Stimulated activated CD4-positive, alpha-beta T cell treated with anti-CD3 and anti-CD28 coated beads, Interleukin-15, amount 100 ng/mL, for 48 hours (primary cell): ENCODE results near the gene GGN.
A peak's percentile ranks its signal among the peaks of the same experiment; 100 is the strongest.

ENCODE experiments used
- DNase-seq, 2 donors: peaks; one replicate each; pipeline ENCODE4 v3.0.0-alpha.2; 2020; ENCODE audit warnings: low read depth in 2 of 2

The GGN gene, protein sequence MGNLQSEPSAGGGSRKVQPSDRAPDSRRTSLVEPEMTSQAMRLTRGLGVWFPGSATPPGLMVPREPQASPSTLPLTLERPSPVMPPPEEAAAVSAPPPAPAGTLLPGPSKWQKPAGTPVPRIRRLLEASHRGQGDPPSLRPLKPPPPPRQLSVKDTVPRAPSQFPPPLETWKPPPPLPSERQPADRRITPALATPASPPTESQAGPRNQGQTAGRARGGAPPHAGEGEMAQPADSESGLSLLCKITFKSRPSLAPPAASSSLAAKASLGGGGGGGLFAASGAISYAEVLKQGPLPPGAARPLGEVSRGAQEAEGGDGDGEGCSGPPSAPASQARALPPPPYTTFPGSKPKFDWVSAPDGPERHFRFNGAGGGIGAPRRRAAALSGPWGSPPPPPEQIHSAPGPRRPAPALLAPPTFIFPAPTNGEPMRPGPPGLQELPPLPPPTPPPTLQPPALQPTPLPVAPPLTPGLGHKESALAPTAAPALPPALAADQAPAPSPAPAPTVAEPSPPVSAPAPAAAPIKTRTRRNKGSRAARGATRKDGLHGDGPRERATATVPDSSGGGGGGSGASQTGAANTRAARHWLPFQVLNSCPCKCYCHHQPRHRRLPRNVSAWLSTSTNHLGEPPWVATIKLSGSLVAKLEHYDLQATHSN

DNA sequence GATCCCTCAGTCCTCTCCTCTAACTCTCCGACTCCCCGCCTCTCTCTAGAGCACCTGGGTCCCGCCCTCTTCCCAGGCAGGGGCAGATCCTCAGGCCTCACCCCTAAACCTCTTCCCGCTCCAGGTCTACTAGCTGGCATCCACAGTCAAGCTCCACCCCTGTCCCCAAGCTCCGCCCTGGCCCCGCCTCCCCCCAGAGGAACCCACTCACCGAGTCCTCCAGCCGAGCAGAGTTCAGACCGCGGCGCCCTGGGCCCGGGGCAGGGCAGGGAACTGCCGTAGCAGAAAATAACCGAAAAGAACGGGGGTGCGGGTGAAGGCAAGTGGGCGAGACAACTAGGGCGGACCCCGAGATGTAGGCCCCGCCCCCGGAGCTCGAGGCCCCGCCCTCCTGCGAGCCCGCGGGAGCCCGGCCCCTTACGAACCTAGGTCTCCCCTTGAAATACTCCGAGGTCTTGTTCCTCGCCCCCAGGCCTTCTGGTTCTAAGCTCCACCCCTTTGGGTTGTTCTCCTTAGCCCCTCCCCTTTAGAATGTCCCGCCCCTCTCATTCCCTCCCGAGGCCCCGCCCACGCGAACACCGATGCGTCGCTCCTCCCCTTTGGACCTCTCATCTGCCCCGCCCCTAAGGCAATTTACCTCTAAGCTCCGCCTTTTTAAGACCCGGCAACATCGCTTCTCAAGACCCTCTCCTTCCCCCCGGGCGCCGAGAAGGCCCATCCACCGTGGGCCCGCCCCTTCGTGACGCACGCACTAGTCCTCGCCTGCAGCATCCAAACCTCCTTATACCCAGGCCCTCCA, at the start of gene GGN:
GGN (minus strand) TSS at position 485 of the 799 bp plus-strand sequence. CDS start 773 bp downstream, outside the sequence.
- peak; percentile 82 to 90 for DNase-seq

DNA sequence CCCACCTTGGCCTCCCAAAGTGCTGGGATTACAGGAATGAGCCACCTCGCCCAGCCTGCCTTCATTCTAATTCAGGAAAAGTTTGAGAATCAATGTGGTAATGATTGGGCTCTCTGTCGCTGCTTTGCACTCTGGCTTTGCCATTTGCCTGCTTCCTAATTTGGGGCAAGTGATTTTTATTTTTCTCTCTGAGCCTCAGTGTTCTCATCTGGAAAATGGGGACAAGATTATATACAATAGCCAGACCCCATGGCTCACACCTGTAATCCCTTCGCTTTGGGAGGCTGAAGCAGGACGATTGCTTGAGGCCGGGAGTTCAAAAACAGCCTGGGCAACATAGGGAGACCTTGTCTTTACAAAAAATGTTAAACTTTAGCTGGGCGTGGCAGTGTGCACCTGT, 49.5 kb upstream of the GGN start:
- DNase-seq, result no peak

DNA sequence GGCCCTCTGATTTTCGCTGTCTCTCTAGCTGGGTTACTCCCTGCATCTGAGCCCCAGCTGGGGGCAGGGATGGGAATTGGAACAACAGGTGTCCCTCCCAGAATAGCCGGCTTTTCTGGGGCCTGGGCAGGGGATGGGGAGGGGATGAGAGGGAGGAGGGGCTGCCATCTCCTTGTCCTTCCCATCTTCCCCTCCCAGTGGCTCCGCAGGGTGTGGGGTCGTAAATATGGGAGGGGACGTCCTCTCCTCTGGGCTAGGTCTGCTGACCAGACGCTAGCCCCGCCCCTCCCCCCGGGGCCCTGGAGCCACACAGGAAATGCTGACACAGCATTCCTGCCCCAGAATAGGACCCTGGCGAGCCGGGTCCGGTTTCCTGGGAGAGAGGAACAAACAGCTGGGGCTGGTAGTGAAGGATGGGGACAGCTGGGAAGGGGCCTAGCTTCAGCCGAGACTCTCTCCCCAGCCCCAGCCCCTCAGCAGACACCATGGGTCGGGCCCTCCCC, 46.8 kb upstream of the GGN start:
- no peak for DNase-seq

DNA sequence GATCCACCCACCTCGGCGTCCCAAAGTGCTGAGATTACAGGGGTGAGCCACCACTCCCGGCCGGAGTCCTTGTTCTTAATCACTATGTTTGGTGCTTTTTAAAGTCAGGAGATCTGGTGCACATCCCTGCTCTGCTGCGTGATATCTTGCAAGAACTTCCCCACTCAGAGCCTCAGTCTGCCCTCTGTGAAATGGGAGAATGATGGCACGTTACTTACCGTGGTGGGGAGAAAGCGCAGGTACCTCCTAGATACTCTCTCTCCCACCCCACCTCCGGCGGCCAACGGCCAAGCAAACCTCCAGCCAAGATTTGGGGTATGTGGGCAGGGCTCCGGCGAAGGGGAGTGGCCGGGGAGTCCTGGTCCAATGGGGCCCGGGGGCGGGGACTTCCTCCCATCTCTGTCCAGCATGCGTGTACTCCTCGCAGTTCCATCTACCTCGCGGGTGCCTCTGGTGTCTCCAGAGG, 45.5 kb upstream of the GGN start, which contains the start of gene RYR1:
RYR1 (plus strand) TSS at position 424 of the 466 bp plus-strand sequence. CDS start 139 bp downstream, outside the sequence.
- peak in 1 of 2 donors; percentile 60 for DNase-seq

DNA sequence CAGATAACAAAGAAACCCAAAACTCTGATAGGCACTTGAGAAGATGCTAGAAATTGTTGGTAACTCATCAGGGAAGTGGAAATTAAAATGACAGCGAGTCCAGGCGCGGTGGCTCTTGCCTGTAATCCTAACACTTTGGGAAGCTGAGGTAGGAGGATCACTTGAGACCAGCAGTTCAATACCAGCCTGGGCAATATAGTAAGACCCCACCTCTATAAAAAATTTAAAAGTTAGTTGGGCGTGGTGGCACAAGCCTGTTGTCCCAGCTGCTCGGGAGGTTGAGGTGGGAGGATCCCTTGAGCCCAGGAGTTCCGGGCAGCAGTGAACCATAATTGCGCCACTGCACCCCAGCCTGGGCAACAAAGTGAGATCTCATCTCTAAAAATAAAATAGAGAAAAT, 43.1 kb upstream of the GGN start:
- DNase-seq, result no peak

DNA sequence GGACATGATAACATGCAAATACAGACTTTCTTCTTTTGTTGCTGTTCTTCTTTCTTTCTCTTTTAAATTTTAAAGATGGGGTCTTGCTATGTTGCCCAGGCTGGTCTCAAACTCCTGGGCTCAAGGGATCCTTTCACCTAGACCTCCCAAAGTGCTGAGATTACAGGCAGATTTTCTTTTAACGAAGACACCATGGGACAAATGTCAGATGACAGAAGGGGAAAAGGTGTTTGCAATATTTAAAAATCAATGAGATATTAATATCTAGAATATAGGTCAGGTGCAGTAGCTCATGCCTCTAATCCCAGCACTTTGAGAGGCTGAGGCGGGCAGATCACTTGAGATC, 42.0 kb upstream of the GGN start:
- no peak for DNase-seq

DNA sequence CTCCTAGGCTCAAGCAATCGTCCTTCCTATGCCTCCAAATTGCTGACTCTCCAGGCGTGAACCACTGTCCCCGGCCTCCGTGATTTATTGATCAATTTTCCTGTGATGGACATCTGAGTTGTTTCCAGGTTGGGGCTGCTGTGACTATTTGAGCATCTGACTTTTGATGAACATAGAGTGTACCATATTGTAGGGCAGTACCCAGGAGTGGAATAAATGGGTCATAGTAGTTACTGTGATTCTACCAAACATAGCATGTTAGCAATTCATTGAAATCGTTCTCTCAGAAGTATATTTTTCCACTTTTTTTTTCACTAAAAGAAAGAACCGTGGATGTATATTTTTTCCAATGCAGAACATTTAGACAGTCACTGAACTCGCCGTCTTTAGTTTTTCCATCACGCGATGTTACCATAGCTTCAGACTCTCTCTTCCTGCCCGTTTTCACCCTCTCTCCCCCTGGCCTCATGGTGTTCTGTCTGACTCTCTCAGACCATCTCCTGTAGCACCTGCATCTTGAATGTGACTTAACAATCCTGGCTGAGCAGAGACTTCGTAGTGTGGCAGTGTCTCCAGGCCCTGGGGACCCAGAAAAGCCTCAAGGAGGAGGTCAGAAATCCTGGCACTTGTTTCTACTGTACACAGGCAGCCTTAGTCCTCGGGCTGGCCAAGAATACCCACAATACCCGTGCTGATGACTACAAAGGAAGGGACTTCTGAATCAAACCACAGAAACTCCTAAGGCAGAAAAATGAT, 41.4 kb upstream of the GGN start:
- DNase-seq, result peak in 1 of 2 donors; percentile 40

DNA sequence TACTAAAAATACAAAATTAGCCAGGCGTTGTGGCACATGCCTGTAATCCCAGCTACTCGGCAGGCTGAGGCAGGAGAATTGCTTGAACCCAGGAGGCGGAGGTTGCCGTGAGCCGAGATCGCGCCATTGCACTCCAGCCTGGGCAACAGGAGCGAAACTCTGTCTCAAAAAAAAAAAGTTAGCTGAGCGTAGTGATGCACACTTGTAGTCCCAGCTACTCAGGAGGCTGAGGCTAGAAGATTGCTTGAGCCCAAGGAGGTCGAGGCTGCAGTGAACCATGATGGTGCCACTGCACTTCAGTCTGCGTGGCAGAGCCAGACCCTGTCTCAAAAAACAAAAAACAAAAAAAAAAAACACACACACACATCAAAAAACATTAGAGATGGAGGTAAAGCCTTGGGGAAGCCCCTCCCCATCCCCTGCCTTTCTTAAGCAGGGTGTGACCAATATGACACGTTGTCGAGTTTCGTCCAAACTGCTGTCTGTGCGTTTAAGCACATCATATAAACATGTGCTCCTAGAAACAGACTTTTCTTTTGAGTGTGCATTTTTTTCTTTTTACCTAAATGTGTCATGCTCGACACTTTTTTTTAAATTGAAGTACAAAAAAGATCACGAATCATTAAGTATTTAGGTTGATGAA, 39.3 kb upstream of the GGN start:
- peak; percentile 55 to 62 for DNase-seq

DNA sequence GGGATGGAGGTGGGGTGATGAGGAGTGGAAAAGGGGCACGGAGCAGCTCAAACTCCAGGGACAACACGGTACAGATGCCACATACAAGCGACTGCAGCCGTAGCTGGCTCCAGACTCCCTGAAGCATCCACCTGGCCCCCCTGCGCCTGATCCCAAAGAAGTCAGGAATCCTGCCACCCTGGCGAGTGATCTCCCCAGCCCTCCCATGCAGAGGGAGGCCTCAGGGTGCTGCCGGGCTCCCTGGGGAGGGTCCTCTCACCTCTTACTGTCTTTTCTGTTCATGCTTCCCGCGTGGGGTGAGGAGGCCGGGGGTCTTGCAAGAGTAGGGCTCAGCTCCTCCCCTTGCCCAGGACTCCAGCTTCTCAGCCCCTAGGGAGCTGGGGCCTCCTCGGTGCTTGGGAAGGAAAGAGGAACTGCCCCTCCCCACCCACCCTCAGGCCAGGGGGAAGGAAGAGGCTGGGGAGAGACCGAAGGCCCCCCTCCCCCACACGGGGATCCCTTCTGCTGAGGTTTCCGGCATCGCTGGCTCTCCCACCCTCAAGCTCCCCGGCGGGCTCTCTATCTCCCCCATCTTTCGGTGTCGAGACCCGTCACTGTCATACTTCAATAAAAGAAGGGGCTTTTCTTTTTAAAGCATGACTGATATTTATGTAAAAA, 38.1 kb upstream of the GGN start, which contains the start of gene RASGRP4:
RASGRP4 (minus strand) TSS at position 410 of the 657 bp plus-strand sequence; CDS start at position 282, 128 bp downstream.
- peak in 1 of 2 donors; percentile 43 for DNase-seq

DNA sequence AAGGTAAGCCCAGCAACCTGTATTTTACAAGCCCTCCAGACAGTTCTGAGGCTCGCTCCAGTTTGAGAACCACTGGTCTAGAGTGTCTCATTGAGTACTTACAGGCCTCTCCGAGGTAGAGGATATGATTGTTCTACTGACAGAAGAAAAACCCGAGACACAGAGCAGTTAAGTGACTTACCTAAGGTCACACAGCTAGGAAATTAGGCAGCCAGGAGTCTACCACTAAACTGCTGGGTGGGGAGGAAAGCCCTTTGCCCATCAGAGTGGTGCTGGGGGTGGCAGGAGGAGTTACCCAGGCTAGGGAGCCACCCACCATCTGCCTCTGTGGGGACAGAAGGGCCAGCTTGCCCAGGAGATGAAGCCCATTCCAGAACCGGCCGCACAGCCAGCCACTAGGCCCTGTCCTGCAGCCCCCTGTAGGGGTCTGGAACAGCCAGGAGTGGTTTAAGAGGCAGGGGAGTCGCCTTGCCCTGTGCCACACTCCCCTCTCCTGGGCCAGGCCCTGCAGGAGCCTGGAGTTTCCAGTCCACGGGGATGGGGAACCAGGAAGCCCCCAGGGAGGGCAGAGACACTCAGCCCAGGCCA, 37.5 kb upstream of the GGN start:
- no peak for DNase-seq

DNA sequence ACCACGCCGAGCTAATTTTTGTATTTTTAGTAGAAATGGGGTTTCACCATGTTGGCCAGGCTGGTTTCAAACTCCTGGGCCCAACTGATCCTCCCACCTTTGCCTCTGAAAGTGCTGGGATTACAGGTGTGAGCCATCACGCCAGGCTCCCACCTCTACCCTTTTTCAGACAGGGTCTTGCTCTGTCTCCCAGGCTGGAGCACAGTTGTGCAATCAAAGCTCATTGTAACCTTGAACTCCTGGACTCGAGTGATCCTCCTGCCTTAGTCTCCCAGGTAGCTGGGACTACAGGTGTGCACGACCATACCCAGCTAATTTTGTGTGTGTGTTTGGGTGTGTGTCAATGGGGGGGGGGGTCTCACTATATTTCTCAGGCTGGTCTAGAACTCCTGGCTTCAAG, 36.4 kb upstream of the GGN start:
- DNase-seq, result no peak

DNA sequence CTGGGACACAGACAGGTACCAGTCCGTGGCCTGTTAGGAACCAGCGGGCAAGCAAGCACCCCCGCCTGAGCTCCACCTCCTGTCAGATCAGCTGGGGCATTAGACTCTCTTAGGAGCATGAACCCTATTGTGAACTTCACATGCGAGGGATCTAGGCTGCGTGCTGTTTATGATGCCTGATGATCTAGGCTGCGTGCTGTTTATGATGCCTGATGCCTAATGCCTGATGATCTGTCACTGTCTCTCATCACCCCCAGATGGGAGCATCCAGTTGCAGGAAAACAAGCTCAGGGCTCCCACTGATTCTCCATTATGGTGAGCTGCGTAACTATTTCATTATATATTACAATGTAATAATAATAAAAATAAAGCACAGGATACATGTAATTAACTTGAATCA, 34.6 kb upstream of the GGN start:
- DNase-seq, result no peak

DNA sequence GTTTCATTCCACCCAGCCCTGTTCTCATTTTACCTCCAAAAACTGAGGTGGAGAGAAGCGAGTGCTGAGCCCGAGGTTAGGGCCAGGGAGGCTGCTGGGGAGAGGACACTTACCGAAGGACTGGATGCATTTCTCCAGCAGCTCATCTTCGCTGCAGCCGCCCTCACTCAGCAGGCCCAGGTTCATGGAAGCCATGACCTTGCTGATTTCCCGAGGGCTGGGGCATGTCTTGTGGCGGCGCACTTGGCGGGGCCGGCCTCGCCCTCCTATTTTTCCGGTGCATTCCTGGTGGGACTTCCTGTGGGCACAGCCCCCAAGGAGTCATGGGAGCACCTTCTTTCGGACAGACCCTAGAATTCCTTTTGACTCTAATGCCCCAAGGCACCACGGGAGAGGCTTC, 34.0 kb upstream of the GGN start:
- DNase-seq, result no peak

DNA sequence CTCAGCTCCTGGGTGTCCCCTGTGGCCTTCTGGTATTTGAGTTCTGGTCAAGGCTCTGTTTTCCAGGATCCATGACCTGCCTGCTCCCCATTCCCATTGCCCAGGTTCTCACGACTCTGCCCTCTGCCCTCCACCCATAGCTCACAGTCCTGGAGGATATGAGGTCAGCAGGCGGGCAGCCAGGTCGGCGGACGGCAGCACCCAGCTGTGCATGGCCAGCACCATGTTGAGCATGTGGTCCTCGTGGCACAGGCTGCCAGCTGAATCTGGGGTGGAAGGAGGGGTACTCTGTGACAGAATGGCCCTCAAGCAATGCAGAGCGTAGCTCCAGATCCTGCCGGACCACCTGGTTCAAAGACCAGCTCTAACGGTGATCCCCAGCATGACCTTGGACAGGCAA, 33.1 kb upstream of the GGN start:
- DNase-seq, result no peak

DNA sequence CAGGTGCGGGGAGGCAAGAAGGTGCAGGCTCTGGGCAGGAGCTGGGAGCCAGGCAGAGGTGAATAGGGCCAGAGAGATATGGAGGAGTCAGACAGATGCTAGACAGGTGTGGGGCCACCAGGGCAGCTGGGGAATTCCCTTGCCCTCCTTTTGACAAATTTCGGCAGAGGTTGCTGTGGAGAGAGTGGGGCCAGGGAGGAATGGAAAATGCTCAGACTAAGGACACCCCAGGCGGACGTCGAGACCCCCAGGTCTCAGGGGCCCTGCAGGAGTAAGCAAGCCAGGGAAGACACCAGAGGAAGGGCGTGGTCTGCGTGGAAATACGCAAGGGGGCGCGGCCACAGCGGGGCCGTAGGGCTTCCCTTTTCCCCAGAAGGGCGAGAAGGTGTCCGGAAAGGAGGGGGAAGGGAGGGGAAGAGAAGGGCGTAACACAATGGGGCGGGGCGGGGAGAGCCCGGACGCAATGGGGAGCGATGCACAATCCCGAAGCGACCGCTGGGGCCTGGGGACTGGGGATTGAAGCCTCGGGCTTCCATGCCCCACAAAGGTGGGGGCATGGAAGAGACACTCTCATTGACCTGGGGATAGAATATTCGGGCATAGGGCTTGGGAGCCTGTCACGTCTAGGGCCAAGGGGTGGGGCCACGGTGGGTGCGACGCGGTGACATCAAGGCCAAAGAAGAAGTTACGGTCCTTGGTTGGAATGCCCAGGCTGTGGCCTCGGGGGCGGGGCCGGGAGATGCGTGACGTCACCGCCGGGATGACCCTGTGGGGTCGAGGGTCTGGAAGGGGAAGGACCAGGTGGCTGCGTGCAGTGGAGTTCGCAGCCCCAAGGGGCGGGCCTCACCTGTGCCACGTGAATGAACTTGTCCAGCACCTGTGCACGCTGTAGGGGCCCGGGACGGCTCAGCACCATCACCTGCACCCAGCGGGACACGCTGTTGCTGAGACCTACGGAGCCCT, 30.0 kb upstream of the GGN start:
- peak in 1 of 2 donors; percentile 59 for DNase-seq

DNA sequence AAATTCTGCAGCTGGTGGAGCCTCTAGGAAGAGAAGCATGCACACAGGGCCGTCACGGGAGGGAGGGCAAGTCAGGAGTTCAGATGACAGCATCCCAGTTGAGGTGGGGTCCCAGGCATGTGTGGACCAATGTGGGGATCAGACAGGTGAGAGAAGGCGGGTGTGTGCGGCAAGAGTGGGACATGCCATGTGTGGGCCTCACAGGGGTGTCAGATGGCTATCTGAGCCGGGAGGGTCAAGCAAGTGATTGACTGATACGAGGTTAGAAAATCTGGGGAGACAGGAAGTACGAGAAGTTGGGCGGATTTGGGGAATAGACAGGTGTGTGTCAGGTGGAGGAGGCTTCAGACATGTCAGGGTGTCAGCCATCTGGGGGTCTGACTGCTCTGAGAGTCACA, 29.3 kb upstream of the GGN start:
- DNase-seq, result no peak

DNA sequence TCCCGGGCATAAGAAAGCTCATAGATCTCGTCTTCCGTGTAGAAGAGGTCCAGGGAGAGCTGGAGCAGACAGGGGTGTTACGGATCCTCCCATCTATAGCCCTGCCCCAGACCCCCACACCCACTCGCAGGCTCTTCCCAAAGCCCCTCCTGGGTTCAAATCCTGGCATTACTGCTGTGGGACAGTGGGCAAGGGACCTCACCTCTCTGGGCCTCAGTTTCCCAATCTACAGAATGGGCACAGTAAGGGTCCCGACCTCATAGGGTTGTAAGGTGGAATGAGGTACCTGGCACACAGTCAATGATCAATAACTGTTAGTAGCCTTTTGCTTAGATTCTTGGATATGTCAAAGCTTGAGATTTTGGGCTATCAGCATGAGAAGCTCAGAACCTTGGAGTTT, 25.6 kb upstream of the GGN start:
- DNase-seq, result no peak

DNA sequence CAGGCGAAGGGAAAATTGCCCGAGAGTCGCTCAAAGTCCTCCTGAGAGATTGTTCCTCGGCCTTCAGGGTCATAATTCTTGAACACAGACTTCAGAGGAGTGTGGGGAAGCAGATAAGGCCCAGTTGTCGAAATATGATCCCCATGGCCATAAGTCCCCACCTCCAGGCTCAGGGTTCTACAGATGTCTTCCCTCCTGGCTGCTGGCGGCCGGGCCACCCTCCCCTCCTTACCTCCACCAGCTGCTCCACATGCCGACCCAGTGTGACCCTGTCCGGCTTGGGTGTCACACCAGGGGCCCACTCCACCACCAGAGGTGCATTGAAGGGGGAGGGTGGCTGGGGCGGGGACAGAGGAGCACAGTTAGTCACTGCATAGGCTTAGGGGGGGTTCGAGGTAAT, 25.1 kb upstream of the GGN start:
- DNase-seq, result no peak

DNA sequence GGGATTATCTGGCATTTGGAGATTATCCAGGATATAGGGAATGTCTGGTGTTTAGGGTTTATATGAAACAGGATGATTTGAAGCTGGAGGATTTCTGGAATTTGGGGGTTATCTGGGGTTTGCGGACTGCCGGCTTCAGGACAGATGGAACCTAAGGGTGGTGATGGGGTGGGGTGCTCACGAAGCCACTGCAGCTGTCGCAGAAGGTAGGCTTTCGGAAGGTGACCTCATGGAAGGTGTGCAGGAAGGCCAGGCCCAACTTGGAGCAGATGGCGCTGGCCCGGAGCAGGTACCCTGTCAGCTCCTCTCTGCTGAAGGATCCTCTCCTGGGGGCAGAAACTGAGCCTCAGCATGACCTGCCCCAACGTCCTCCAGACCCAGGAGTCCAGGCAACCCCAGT, 24.7 kb upstream of the GGN start:
- DNase-seq, result no peak
